H1 (cell line): ENCODE results near the gene IGF2BP3. TPM values are rescaled to one million over a fixed set of nuclear protein-coding genes. Genes with fewer than 3 reads are reported as not detected.
A peak's percentile ranks its signal among the peaks of the same experiment; 100 is the strongest.

Experiments used
- CTCF ChIA-PET: fragments of 300-600 bp; sonication (Branson Sonifier 250); formaldehyde crosslinking; loops from one replicate; lab custom pipeline; 2021; ENCODE audit not compliant: partially characterized antibody; lab: Charles Lee
- POLR2A ChIA-PET: fragments of 300-600 bp; sonication (Branson Sonifier 250); formaldehyde crosslinking; loops from one replicate; lab custom pipeline; 2021; ENCODE audit warnings: inconsistent platforms; ENCODE audit not compliant: partially characterized antibody; lab: Charles Lee
- DNase-seq, 2 experiments: peaks; one replicate each; pipeline versions ENCODE4 v3.0.0 to v3.0.0-alpha.2; 2010 to 2022; ENCODE audit warnings: low spot score in 2 of 2, low read depth in 1 of 2, mixed read lengths in 1 of 2
- FAIRE-seq: peaks from 2 replicates; lab custom pipeline; 2011; peaks lifted over from hg19 to GRCh38; lab: Jason Lieb, UNC
- H2AFZ ChIP-seq: 2 replicates; pipeline ENCODE4 v1.8.1; 2012; ENCODE audit warnings: low read length, inconsistent platforms
- H2AK5ac ChIP-seq: 2 replicates; pipeline ENCODE4 v1.6.1; 2013; ENCODE audit warnings: low read depth, low read length
- H2BK120ac ChIP-seq: replicated peaks from 2 replicates; pipeline ENCODE3; 2013; ENCODE audit warnings: low read depth, low read length, inconsistent platforms
- H2BK12ac ChIP-seq: 2 replicates; pipeline ENCODE4 v1.6.1; 2013; ENCODE audit warnings: low read depth, low read length
- H2BK15ac ChIP-seq: 2 replicates; pipeline ENCODE4 v1.6.1; 2013; ENCODE audit warnings: low read length
- H2BK20ac ChIP-seq: 2 replicates; pipeline ENCODE4 v1.6.1; 2013; ENCODE audit warnings: low read length
- H2BK5ac ChIP-seq: 2 replicates; pipeline ENCODE4 v1.6.1; 2013; ENCODE audit warnings: low read depth, low read length
- H3K14ac ChIP-seq: 2 replicates; pipeline ENCODE4 v1.6.1; 2013; ENCODE audit warnings: inconsistent platforms; ENCODE audit not compliant: insufficient read length
- H3K18ac ChIP-seq: 2 replicates; pipeline ENCODE4 v1.6.1; 2013; ENCODE audit warnings: low read length; ENCODE audit errors: extremely low read depth
- H3K23ac ChIP-seq: 2 replicates; pipeline ENCODE4 v1.6.1; 2013; ENCODE audit warnings: inconsistent platforms; ENCODE audit not compliant: insufficient read length
- H3K23me2 ChIP-seq: 2 replicates; pipeline ENCODE4 v1.6.1; 2013; ENCODE audit warnings: low read depth, low read length
- H3K27ac ChIP-seq: 2 replicates; pipeline ENCODE4 v1.6.1; 2011; ENCODE audit warnings: low read depth, low read length, inconsistent platforms
- H3K27me3 ChIP-seq, 4 experiments: replicated peaks in 1 of 4; 1 replicate in 1 of 4; 2 replicates in 3 of 4; pipeline versions ENCODE4 v1.6.1 to v1.8.1; 2011 to 2013; ENCODE audit warnings: low read length in 3 of 4, mild to moderate bottlenecking in 3 of 4, inconsistent platforms in 2 of 4, mixed read lengths in 2 of 4, moderate library complexity in 1 of 4; ENCODE audit not compliant: control insufficient read depth in 3 of 4, insufficient read depth in 3 of 4; ENCODE audit errors: extremely low read depth in 1 of 4
- H3K36me3 ChIP-seq, 4 experiments: 2 replicates each; pipeline versions ENCODE4 v1.6.1 to v1.8.1; 2011 to 2013; ENCODE audit warnings: mild to moderate bottlenecking in 4 of 4, low read length in 3 of 4, moderate library complexity in 2 of 4, control low read depth in 1 of 4, inconsistent platforms in 1 of 4; ENCODE audit not compliant: insufficient read depth in 4 of 4, control insufficient read depth in 2 of 4
- H3K4ac ChIP-seq: replicated peaks from 2 replicates; pipeline ENCODE3; 2013; ENCODE audit warnings: low read length, low read depth, mixed read lengths, inconsistent platforms; ENCODE audit not compliant: insufficient read length
- H3K4me1 ChIP-seq, 4 experiments: replicated peaks in 1 of 4; 1 replicate in 1 of 4; 2 replicates in 3 of 4; pipeline versions ENCODE4 v1.6.1 to v1.8.1; 2011 to 2013; ENCODE audit warnings: low read length in 3 of 4, inconsistent platforms in 2 of 4, mixed read lengths in 1 of 4; ENCODE audit not compliant: insufficient read depth in 4 of 4, control insufficient read depth in 3 of 4
- H3K4me2 ChIP-seq, 2 experiments: 2 replicates each; pipeline versions ENCODE4 v1.6.1 to v1.8.1; 2011 to 2013; ENCODE audit warnings: low read depth in 2 of 2, low read length in 2 of 2, control low read depth in 1 of 2, inconsistent platforms in 1 of 2, mild to moderate bottlenecking in 1 of 2; ENCODE audit not compliant: insufficient read depth in 1 of 2
- H3K4me3 ChIP-seq, 4 experiments: fragments of 200-600, 300-600 bp in 1 of 4; sonication (generic), shearing (Covaris generic), sonication (Bioruptor Twin) in 1 of 4; 2 replicates each; pipeline versions ENCODE4 v1.5.1 to v1.8.1; 2011 to 2016; ENCODE audit warnings: low read length in 4 of 4, low read depth in 3 of 4, control low read depth in 2 of 4, inconsistent platforms in 2 of 4, mild to moderate bottlenecking in 2 of 4, mixed read lengths in 1 of 4, moderate library complexity in 1 of 4; ENCODE audit not compliant: insufficient read depth in 2 of 4; ENCODE audit errors: extremely low read depth in 1 of 4
- H3K56ac ChIP-seq: replicated peaks from 2 replicates; pipeline ENCODE3; 2013; ENCODE audit warnings: low read depth, mild to moderate bottlenecking, mixed read lengths, low read length, inconsistent platforms; ENCODE audit not compliant: insufficient read length
- H3K79me1 ChIP-seq: 2 replicates; pipeline ENCODE4 v1.6.1; 2013; ENCODE audit warnings: low read depth, low read length, control low read depth
- H3K79me2 ChIP-seq, 2 experiments: 2 replicates each; pipeline versions ENCODE4 v1.6.1 to v1.8.1; 2012 to 2013; ENCODE audit warnings: low read length in 2 of 2, mild to moderate bottlenecking in 2 of 2, inconsistent platforms in 1 of 2; ENCODE audit not compliant: insufficient read depth in 2 of 2, control insufficient read depth in 1 of 2
- H3K9ac ChIP-seq, 4 experiments: replicated peaks in 1 of 4; 1 replicate in 1 of 4; 2 replicates in 3 of 4; pipeline versions ENCODE4 v1.6.1 to v1.8.1; 2011 to 2013; ENCODE audit warnings: low read depth in 3 of 4, low read length in 3 of 4, control low read depth in 2 of 4, mild to moderate bottlenecking in 2 of 4, moderate library complexity in 2 of 4, inconsistent platforms in 1 of 4; ENCODE audit errors: extremely low read depth in 1 of 4
- H3K9me3 ChIP-seq, 2 experiments: 2 replicates each; pipeline versions ENCODE4 v1.6.1 to v1.8.1; 2012 to 2013; ENCODE audit warnings: mild to moderate bottlenecking in 2 of 2, moderate library complexity in 2 of 2, control low read depth in 1 of 2, inconsistent platforms in 1 of 2, low read depth in 1 of 2, low read length in 1 of 2, mixed read lengths in 1 of 2; ENCODE audit not compliant: insufficient read depth in 2 of 2
- H4K20me1 ChIP-seq, 2 experiments: replicated peaks in 1 of 2; 2 replicates each; pipeline versions ENCODE3 to v1.8.1; 2011 to 2013; ENCODE audit warnings: inconsistent platforms in 2 of 2, low read length in 2 of 2, mild to moderate bottlenecking in 1 of 2; ENCODE audit not compliant: insufficient read depth in 2 of 2, control insufficient read depth in 1 of 2
- H4K5ac ChIP-seq: 2 replicates; pipeline ENCODE4 v1.6.1; 2013; ENCODE audit warnings: low read length, low read depth, mixed read lengths, inconsistent platforms; ENCODE audit not compliant: insufficient read length
- H4K8ac ChIP-seq: 2 replicates; pipeline ENCODE4 v1.8.0; 2013; ENCODE audit warnings: mild to moderate bottlenecking, moderate library complexity, low read length, inconsistent platforms; ENCODE audit not compliant: insufficient read depth; ENCODE audit errors: extremely low read depth
- H4K91ac ChIP-seq: replicated peaks from 2 replicates; pipeline ENCODE3; 2013; ENCODE audit warnings: low read length, mixed read lengths, inconsistent platforms; ENCODE audit not compliant: insufficient read length
- FOSL1 ChIP-seq: IDR thresholded peaks from 2 replicates; pipeline ENCODE4 v1.6.1; 2011; ENCODE audit warnings: mild to moderate bottlenecking, low read depth, low read length, moderate library complexity; ENCODE audit not compliant: insufficient read depth
- POLR2A ChIP-seq, 2 experiments: IDR thresholded peaks; 1 replicate in 1 of 2; 2 replicates in 1 of 2; pipeline ENCODE4 v1.6.1; 2011; ENCODE audit warnings: low read depth in 2 of 2, low read length in 2 of 2, mild to moderate bottlenecking in 2 of 2; ENCODE audit errors: control extremely low read depth in 1 of 2
- WGBS, 2 experiments: shearing (Covaris generic) in 1 of 2; methylation state at CpG; one replicate each; pipeline versions ENCODE4 v1.1.6 to v1.1.7; 2013 to 2015; ENCODE audit warnings: low lambda C conversion rate in 2 of 2, mixed read lengths in 2 of 2, inconsistent platforms in 1 of 2, low coverage in 1 of 2, missing lambda C conversion rate in 1 of 2; ENCODE audit not compliant: insufficient replicate concordance in 2 of 2, insufficient coverage in 1 of 2, insufficient read length in 1 of 2; ENCODE audit errors: extremely low coverage in 1 of 2, missing lambda C conversion rate in 1 of 2; 5-methylcytosine and 5-hydroxymethylcytosine counted together
- polyA plus RNA-seq, 7 experiments: library from polyadenylated mRNA; depleted of rRNA in 3 of 7; stranded (reverse) in 5 of 7; unstranded in 2 of 7; fragments of >200 nt in 5 of 7; fragments of 200-250 nt in 2 of 7; gene quantifications; 1 replicate in 5 of 7; 2 replicates in 1 of 7; 4 replicates in 1 of 7; pipeline versions ENCODE4 v1.2.1 to v1.2.3, GENCODE V29; 2011 to 2013; ENCODE audit warnings: missing spikeins in 2 of 7, mixed read lengths in 2 of 7
- total RNA-seq: library from RNA; stranded (reverse); fragmentation: NEBNext Ultra II Directional; extraction: Animal tissue kit (Norgen Biotek cat#: 25700); gene quantifications from 2 replicates; pipeline ENCODE4 v1.2.1, GENCODE V29; 2021

Gene IGF2BP3
- total and polyA plus RNA-seq, 2 of the 8 experiments (the other 6 are each of a cell fraction or from before 2014, with no cell fraction given), result 66.3 to 193 TPM

- DNase-seq (no peak), FAIRE-seq (no peak)
- Histone ChIP-seq H3K23me2 (no peaks in the 10 kb centered on the region), H3K4ac (no peak overlapping the region), H3K56ac (no peak overlapping the region), H3K18ac (no peak overlapping the region), H4K8ac (no peak overlapping the region), H3K79me1 (no peaks in the 10 kb centered on the region), H4K5ac (no peak overlapping the region), H3K36me3 (peaks cover 24 to 84% (median 54%) of the 10 kb centered on the region in 4 experiments), H3K27me3 (no peaks in the 10 kb centered on the region), H2BK12ac (no peak overlapping the region), H3K79me2 (peaks cover 0 to 20% of the 10 kb centered on the region in 2 experiments; a peak in 2 of 4 replicates), H2AK5ac (no peak overlapping the region), H2AFZ (no peak overlapping the region), H3K9me3 (no peaks in the 10 kb centered on the region), H2BK5ac (no peak overlapping the region), H3K9ac (no peak overlapping the region), H2BK20ac (no peak overlapping the region), H4K91ac (no peak overlapping the region), H2BK120ac (no peak overlapping the region), H3K4me1 (peaks cover 0 to 3% (median 2%) of the 10 kb centered on the region in 4 experiments; a peak in 1 of 7 replicates), H3K4me2 (no peak overlapping the region), H3K4me3 (no peak overlapping the region), H3K14ac (no peak overlapping the region), H2BK15ac (no peak overlapping the region), H3K27ac (no peak overlapping the region), H4K20me1 (peaks cover under 1 to 7% of the 10 kb centered on the region in 2 experiments), H3K23ac (no peak overlapping the region)
- CTCF ChIA-PET, result interaction anchor here (0.7 to 1.5 kb wide), 3 partner anchors 10 to 258 kb away, joined by 3 to 7 read pairs (median 3); no protein-coding TSS in a partner anchor
- POLR2A ChIA-PET, result interaction anchor here (1.2 to 1.4 kb wide), 2 partner anchors 14 to 114 kb away, joined by 3 read pairs; no protein-coding TSS in a partner anchor
- 93% methylated on average over 8 of the region's 8 CpGs; no CpG with 5 or more reads in 1 of the 2 experiments for WGBS, 2 experiments
- no peak for TF ChIP-seq FOSL1
- TF ChIP-seq POLR2A (IDR thresholded peaks at IDR 0.05; ENCODE audit: control extremely low read depth in 1 of 2, low read depth in 2 of 2, low read length in 2 of 2), result 0 out of 3 replicates have a peak, but pooled peaks of 1 of the 2 experiments have one; percentile 13
Measured at GRCh38 chr7:23347682-23348180, 122.6 kb downstream of the IGF2BP3 start.
